RKO (cell line): ENCODE data around the gene CACNG7.

Source experiments
- DNase-seq: peaks from one replicate; pipeline ENCODE4 v3.0.0-alpha.2; 2016; ENCODE audit warnings: low spot score

The CACNG7 gene

DNA sequence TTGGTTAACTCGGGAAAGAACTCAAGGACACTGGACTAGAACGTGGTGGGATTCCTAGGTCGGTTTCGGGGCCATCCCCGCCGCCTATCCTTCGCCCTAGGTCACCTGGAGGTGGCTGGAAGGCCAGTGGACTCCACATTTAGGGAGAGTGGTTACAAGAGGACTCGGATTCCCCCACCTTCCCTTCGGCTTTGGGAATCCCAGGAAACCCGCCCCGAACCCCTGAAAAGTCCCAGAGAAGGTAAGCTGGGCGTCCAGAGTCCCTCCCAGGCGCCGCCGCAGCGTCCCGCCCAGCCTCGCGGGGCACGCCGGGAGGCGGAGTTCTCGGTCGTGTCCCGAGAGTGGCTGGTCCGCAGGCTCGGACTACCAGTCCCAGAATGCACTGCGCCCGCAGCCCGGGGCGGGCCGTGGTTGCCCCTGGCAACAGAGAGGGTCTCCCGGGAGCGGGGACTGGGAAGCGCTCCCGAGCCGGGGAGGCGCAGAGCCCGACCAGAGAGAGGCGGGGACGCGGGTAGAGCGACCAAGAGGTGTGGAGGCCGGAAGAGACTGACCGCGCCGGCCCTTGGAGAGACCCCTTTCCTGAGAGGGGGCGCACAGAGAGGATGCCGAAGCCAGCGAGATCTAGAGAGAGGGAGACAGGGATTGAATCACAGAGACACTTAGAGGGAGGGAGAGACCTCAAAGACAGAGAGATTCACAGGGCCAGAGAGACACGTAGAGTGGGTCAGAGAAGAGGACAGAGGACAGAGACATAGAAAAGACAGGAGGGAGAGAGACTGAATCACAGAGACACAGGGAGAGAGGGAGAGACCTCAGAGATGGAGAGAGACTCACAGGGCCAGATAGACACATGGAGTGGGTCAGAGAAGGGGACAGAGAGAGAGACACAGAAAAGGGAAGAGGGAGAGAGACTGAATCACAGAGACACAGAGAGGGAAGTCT lies 29.7 kb upstream of the CACNG7 start:
- DNase-seq, result peak; percentile 85

DNA sequence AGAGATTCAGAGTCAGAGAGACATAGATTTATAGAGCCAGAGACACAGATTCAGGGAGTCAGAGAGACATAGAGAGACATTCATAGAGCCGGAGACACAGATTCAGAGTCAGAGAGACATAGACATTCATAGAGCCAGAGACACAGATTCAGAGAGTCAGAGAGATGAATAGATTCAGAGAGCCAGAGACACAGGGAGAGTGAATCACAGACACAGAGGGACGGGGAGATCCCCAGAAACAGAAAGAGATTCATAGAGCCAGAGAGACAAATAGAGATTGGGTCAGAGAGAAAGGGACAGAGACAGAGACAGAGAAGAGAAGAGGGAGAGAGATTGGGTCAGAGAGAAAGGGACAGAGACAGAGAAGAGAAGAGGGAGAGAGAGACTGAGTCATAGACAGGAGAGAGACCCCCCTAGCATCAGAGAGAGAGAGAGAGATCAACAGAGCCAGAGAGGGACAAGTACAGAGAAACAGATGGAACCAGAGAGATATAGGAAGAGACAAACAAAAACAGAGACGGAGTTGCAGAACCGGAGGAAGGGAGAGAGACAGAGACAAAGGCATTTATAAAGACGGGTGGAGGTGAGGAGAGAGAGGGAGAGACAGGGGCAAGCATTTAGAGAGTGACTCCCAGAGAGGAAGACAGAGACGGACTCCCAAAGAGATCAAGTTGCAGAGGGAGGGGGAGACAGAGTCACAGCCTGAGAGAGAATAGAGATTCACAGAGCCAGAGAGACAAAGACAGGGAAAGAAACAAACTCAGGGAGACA lies 28.2 kb upstream of the CACNG7 start:
- DNase-seq, result no peak

DNA sequence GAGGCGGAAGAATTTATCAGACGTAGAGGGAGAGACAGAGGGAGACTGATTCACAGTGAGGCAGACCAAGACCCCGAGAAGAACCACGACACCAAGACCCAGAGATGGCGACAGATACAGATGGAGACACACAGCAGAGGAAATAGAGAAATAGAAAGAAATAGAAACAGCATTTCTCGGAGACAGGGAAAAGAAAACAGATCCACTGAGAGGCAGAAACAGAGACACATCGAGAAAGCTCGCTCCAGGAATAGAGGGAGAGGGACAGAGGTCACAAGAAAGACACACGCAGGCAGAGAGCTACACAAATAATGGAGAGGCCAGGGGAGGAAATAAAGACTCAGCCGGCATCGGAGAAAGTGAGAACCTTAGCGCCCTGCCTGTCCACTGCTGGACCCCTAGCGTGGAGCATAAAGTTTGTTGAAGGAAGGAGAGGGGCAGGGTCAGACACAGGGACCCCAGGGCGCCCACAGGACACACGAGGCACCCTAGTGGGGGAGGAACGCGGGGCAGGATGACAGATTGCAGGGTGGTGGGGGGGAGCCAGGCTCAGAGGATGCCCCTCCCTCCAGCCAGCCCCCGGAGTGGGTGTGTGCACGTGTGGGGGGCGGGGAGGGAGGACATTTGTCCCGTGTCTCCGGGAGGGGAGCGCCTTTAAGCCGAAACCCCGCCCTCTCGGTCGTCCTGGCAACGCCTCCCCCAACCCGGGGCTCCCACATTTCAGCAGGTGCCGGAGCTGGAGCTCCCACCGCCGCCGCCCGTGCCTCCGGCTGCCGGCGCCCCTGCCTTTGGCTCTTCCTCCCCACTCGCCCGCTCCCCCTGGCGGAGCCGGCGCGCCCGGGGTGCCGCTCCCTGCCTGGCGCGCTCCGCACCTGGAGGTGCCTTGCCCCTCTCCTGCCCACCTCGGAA lies 27.3 kb upstream of the CACNG7 start, which contains the start of gene PRKCG:
TSS of gene PRKCG (plus strand) at position 716 of the 909 bp plus-strand sequence. CDS start 298 bp downstream, outside the sequence.
- DNase-seq, result peak; percentile 66

DNA sequence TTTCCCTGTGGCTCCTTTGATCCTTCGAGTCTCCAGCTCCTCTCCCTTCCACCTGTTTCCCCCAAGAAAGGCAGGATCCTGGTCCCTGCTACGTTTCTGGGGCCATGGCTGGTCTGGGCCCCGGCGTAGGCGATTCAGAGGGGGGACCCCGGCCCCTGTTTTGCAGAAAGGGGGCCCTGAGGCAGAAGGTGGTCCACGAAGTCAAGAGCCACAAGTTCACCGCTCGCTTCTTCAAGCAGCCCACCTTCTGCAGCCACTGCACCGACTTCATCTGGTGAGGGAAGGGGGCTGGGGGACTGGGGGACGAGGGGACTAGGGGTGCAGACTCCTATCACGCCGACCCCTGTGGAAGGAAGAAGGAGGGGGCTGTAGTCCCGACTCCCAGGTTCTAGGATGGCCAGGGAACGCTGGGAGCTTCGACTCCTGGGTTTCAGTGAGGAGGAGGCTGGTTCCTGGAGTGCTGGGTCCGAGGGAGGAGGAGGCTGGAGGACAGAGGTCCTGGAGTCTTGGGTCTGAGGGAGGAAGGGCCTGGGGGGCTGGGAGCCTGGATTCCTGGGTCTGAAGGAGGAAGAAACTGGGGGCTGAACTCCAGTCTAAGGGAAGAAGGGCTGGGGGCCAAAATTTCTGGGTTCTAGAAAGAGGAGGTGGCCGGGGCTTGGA lies 26.6 kb upstream of the CACNG7 start:
- DNase-seq, result no peak

DNA sequence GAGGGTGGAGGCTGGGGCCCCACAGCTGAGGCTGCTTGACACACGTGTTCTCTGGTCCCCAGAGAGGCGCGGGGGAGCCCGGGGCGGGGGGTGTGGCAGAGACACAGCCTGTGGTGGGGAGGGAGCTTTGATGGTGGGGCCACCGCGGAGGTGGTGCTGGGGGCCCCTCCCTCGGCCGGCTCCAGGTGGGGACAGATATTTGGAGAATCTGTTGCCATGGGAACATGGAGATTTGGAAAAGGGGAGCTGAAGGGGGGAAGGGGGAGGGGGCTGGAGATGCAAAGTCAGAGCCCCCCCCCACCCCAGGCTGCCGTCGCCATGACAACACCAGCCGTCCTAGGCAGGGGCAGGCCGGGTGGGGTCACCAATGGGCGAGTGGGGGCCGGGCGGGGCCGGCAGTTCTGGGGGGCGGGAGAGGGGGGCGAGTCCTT lies 25.8 kb upstream of the CACNG7 start:
- DNase-seq, result no peak

DNA sequence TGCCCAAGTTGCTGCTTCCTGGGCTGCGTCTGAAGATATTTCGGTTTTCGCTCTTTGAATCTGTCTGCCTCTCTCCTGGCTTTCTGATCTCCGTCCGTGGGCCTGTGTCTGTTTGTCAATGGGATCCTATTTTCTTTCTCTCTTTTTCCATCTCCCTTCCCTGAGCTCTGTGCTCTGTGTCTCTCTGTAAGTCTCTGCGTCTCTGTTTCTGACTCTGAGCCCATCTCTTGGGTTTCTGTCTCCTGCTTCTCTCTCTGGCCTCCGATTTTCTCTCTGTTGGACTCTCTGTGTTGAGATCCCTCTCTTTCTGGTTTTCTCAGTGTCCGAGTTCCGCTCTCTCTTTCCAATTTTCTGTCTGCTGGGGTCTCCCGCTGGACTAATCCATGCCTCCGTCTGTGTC lies 25.3 kb upstream of the CACNG7 start:
- no peak for DNase-seq

DNA sequence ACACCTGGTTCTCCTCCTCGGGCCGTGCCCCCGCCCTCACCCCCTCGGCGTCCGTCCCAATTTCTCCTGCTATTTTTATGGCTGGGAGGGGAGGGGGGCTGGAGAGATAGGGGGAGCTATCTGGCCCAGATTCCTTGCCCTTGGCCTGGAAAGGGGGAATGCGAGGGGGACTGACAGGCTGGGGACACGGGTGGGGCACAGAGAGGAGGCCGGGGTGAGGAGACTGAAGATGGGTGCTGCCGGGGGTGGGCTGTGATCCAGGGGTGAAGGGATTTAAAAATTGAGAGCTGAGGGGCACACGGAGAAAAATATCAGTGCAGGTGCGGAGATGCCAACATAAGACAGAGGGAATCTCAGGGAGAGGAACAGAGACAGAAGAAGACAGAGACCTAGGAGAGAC lies 24.8 kb upstream of the CACNG7 start:
- DNase-seq, result no peak

DNA sequence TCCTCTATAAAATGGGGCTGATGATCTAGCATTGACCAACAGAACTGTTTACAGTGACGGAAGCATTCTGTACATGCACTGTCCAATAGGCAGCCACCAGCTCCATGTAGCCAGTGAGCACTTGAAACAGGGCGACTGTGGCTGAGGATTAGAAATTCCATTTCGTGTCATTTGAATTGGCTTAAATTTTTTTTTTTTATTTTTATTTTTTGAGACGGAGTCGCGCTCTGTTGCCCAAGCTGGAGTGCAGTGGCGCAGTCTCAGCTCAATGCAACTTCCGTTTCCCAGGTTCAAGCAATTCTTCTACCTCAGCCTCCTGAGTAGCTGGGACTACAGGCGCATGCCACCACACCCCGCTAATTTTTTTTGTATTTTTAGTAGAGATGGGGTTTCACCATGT lies 24.0 kb upstream of the CACNG7 start:
- no peak for DNase-seq

DNA sequence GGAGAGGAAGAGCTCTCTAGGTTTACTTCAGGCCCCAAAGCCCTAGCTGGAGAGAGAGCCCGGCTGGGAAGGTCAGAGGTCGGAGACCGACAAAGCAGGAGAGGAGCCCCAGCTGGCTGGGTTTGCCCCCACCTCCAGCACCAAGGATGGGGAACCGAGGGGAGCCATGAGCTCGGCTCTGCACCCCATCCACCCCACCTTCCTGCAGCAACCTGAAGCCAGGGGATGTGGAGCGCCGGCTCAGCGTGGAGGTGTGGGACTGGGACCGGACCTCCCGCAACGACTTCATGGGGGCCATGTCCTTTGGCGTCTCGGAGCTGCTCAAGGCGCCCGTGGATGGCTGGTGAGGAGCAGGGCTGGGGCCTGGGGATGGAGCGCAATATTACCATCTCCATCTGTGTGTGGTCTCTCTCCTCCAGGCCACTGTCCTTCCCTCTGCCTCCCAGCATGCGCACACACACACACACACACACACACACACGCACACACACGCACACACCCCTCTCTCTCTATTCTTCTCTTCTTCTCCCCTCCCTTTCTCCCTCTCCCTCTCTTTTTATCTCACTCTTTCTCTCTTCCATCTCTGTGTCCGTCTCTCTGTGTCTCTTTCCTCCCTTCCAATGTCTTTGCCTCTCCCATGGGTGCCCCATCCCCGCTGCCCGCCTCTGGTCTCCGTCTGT lies 16.6 kb upstream of the CACNG7 start:
- DNase-seq, result no peak

DNA sequence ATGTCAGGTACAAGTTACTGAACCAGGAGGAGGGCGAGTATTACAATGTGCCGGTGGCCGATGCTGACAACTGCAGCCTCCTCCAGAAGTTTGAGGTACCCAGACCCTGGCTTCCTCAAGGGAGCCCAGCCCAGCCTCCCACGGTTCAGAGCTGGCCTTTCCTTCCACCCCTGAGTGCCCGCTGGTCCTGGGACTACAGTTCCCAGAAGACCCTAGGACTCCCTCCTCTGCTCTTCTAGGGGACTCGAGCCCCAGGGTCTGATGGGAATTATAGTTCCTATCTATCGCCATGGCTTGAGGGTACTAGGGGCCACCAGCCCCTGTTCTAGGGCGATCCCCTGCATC lies 16.1 kb upstream of the CACNG7 start:
- DNase-seq, result no peak

DNA sequence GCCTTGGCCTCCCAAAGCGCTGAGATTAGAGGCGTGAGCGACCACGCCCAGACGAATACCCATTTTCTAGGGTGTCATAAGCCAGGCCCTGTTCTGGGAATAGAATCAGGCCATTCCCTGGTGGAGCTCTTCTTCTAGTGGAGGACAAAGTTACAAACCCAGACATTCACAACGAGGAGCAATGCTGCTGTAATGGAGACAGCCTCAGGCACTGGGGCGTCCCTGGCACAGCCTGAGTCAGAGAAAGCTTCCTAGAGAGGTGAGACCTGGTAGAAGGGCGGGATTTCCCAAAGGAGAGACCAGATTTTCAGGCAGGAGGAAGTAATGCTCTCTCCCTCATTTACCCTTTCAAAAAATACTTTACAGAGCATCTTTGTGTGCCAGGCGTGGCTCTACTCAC lies 14.4 kb upstream of the CACNG7 start:
- no peak for DNase-seq

DNA sequence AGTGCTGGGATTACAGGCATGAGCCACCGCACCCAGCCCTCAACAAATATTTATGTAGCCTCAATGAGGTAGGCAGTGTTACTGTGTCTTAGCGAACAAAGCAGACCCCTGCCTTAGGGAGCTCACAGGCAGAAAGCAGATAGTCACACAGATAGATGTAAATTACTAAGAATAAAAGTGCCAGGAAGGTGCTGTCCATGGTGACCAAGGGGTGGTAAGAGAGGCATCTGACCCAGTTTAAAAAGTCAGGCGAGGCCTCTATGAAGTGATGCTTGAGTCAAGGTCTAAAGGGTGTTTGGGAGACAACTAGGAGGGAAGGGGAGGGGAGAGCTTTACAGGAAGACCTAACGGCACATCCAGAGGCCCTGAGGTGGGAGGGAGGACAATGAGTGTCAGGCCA lies 12.4 kb upstream of the CACNG7 start:
- no peak for DNase-seq

DNA sequence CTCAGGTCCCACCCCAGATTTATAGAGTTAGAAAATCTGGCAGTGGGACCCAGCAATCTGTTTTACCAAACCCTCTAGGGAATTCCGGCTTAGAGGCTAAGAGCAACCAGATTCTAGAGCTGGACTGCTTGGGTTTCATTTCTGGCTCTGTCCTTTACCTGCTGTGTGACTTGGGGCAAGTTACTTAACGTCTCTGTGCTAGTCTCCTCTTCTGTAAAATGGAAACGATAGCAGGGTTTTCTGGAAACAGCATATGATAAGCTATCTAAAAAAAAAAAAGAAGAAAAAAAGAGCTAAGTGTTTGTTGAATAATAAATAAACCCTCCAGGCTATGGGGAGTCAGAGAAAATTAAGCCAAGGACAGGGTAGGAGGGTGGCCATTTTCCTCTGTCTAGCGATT lies 11.6 kb upstream of the CACNG7 start:
- no peak for DNase-seq

DNA sequence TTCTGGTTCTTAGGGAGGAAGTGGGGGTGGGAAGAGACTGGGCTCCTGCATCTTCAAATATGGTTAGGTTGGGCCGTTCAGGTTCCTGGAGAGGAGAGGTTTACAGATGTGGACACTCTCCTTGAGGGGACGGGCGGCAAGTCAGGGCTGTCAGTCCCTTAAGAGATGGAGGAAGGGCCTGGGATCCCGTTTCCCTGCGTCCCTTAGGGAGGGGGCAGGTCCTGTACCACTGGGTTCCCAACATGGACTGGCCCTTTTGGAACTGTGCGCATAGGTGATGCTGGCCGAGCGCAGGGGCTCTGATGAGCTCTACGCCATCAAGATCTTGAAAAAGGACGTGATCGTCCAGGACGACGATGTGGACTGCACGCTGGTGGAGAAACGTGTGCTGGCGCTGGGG lies 10.9 kb upstream of the CACNG7 start:
- no peak for DNase-seq

DNA sequence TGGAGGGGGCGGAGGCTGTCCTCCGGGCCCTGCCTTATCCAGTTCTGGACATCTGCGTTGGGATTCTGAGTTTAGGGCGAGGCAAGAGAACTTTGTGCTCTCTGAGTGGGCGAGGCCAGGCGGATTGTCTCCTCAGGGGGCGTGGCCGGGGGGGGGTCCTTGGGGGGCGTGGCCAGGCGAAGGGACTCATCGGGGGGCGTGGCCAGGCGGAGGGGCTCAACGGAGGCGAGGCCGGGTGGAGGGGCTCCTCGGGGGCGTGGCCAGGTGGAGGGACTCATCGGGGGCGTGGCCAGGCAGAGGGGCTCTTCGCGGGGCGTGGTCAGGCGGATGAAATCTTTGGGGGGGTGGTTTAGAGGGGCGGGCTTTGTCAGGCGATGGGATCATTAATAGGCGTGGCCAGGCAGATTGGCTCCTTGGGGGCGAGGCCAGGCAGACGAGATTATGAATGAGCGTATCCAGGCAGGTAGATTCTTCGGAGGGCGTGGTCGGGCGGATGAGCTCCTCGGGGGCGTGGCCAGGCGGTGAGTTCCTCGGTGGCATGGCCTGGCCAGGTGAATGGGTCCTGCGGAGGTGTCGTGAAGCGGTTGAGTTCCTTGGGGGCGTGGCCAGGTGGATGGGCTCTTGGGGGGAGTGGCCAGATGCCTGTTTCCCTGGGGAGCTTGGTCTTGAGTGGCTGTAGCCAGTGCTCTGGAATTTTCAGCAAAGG lies 10.3 kb upstream of the CACNG7 start:
- peak; percentile 32 for DNase-seq

DNA sequence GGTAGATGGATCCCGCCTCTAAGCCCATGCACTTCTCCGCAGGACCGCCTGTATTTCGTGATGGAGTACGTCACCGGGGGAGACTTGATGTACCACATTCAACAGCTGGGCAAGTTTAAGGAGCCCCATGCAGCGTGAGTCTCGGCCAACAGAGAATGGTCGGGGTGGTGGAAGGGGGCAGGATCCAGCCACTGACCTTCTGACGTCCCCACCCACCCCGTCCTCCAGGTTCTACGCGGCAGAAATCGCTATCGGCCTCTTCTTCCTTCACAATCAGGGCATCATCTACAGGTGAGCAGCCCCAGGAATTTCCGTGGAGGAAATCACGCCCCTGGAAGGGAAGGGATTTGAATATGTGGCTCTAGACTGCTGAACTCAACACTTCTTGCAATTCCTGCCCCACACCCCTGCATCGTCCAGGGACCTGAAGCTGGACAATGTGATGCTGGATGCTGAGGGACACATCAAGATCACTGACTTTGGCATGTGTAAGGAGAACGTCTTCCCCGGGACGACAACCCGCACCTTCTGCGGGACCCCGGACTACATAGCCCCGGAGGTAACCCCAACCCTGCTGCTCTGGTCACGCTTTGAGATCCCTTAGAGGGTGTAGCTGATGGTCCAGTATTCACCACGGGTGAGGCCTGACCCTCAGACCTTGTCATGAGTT lies 8.8 kb upstream of the CACNG7 start:
- DNase-seq, result no peak

DNA sequence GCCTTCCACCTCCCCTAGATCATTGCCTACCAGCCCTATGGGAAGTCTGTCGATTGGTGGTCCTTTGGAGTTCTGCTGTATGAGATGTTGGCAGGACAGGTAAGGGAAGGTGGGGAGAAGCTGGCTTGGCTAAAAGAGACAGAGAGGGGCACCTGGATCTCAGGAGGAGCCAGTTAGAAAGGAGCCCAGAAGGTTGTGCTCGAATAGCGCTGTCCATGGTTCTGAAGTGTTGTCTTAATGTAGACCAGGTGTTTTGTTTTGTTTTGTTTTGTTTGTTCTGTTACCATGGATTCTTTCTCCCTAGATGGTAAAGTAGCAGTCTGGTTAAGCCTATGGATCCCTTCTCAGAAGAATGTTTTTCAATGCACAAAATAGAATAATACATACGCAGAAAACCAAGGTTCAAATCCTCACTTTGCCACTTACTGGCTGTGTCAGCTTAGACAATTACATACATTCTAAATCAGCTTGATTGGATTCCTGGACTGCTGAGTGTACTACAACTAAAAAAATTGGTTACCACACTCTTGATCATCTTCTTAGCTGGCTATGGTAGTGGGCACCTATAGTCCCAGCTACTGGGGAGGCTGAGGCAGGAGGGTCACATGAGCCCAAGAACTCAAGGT lies 5.9 kb upstream of the CACNG7 start:
- DNase-seq, result peak; percentile 40

DNA sequence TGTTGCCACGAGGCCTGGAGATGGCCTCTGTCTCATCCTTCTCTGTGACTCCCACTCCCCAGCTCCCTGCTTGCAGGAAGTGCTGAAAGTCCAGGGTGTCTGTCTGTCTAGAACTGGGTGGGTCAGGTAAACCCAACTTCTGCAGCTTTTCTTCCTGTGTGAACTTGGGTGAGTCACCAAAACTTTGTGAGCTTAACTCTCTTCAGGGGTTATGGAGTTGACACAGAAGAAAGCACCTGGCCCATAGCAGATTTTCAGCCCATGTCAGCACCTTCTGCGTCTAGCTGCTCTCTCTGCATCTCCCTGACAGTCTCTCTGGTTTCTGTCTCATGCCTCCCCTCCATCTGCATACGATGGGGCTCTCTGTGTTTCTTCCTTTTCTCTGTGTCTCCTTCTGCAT lies 4.2 kb upstream of the CACNG7 start:
- no peak for DNase-seq

DNA sequence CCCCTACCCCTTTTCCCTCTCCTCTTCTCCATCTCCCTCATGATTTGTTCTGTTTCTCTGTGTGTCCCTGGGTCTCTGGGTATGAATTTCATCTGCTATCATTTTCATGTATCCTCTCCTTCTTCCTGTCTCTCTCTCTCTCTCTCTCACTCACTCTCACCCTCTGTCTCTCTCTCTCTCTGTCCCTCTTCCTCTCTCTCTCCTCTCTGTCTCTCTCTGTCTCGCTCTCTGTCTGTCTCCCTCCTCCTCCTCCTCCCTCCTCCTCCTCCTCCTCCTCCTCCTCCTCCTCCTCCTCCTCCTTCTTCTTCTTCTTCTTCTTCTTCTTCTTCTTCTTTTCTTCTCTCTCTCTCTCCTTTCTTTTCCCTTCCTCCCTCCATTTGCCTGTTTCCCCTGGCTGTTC lies 3.3 kb upstream of the CACNG7 start:
- DNase-seq, result no peak
